GM12864 (cell line): ENCODE measurements around the gene CCDC170.
"Not testable (repeated sequence)": the region's sequence is repeated elsewhere in the genome, so short reads cannot be mapped to it uniquely, and the experiment has no call there.

Experiments
- DNase-seq: peaks from one replicate; pipeline ENCODE4 v3.0.0-alpha.2; 2011; ENCODE audit warnings: low read depth
- H3K4me3 ChIP-seq: 2 replicates; pipeline ENCODE4 v1.5.1; 2011; ENCODE audit warnings: mild to moderate bottlenecking, low read depth, low read length, control low read depth
- TF ChIP-seq, protein P1 (sequence below): IDR thresholded peaks from 2 replicates; pipeline ENCODE4 v1.5.1; 2011; ENCODE audit warnings: low read depth, mild to moderate bottlenecking, moderate library complexity, low read length, control low read depth, inconsistent platforms; ENCODE audit errors: missing control alignments

CCDC170 gene

DNA sequence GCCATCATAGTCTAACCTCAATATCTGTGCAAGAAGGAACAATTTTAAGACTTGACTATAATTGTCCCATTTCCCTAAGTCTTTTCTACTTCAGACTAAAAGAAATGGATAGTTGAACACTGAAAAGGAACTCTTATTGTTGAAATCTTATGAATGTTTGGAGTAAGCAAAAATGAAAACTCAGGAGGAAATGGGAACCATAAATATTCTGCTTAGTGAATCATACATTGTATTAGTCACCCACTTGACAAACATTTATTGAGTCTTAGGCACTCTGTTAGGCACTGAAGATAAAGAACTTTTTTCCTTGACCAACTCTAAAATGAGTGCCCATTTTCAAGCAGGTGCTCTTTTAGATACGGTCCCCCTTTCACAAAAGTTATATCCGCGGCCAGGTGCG lies 8.7 kb downstream of the CCDC170 start:
- DNase-seq = no peak
- TF ChIP-seq, protein P1, sequence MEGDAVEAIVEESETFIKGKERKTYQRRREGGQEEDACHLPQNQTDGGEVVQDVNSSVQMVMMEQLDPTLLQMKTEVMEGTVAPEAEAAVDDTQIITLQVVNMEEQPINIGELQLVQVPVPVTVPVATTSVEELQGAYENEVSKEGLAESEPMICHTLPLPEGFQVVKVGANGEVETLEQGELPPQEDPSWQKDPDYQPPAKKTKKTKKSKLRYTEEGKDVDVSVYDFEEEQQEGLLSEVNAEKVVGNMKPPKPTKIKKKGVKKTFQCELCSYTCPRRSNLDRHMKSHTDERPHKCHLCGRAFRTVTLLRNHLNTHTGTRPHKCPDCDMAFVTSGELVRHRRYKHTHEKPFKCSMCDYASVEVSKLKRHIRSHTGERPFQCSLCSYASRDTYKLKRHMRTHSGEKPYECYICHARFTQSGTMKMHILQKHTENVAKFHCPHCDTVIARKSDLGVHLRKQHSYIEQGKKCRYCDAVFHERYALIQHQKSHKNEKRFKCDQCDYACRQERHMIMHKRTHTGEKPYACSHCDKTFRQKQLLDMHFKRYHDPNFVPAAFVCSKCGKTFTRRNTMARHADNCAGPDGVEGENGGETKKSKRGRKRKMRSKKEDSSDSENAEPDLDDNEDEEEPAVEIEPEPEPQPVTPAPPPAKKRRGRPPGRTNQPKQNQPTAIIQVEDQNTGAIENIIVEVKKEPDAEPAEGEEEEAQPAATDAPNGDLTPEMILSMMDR = no peak
- no peak overlapping the region for H3K4me3 ChIP-seq

- TF ChIP-seq, protein P1 = no peak
- H3K4me3 ChIP-seq = no peak overlapping the region
- DNase-seq = no peak
These were observed 12.9 kb downstream of the CCDC170 start for GRCh38 chr6:151506761-151507160.

DNA sequence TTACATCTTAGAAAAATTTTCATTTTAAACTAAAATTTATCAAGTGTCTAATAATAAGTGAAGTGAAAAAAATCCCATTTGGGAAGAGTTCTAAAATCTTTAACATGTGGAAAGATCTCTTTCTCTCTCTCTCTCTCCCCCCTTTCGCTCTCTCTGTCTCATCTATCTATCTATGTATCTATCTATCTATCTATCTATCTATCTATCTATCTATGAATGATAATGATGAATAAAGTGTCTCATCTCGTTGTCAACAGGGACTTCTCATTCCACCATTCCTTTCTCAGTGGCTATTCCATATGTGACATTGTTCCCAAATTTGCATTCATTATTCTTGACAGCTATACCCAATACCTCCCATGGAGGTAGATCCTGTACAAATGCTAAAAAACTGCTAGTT lies 15.2 kb downstream of the CCDC170 start:
- no peak for DNase-seq
- TF ChIP-seq, protein P1 = no peak
- no peak overlapping the region for H3K4me3 ChIP-seq

DNA sequence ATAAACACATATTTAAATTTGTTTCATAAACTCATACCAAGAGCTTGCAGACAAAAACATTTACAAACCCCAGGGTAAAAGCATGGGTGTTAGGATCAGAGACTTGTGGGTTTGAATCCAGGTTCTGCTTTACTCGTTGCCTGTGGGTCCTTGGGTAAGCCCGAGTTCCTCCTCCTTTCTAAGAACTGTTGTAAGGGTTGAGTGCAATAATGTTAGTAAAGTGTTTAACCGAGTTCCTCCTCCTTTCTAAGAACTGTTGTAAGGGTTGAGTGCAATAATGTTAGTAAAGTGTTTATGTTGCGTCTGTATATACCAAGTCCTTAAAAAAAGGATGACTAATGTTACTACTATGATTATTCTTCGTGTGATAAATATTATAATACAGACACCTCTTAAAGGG lies 18.7 kb downstream of the CCDC170 start:
- no peak for DNase-seq
- H3K4me3 ChIP-seq = no peak overlapping the region
- TF ChIP-seq, protein P1 = no peak

DNA sequence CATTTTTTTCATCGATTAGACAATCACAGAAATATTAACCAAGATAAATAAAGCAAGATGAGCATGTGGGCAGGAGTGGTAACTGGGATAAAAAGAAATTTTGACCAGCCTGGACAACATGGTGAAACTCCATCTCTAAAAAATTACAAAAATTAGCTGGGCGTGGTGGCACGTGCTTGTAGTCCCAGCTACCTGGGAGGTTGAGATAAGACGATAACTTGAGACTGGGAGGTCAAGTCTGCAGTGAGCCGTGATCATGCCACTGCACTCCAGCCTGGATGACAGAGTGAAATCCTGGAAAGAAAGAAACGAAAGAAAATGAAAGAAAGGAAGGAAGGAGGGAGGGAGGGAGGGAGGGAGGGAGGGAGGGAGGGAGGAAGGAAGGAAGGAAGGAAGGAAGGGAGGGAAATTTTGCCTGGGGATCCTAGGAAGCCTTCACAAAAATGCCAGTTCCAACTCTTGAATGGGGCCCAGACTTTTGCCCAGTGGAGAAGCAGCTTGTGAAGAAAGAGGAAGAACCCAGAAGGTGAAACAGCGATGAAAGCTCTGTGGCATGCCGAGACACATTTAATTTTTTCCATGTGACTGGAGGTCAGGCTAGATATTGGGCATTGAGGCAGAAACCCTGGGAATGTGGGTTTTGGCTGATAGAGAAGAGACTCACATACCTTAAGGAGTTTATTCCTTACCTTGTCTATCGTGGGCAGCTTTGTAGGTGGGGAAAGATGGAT lies 20.3 kb downstream of the CCDC170 start:
- no peak for DNase-seq
- no peak overlapping the region for H3K4me3 ChIP-seq
- TF ChIP-seq, protein P1 = no peak

DNA sequence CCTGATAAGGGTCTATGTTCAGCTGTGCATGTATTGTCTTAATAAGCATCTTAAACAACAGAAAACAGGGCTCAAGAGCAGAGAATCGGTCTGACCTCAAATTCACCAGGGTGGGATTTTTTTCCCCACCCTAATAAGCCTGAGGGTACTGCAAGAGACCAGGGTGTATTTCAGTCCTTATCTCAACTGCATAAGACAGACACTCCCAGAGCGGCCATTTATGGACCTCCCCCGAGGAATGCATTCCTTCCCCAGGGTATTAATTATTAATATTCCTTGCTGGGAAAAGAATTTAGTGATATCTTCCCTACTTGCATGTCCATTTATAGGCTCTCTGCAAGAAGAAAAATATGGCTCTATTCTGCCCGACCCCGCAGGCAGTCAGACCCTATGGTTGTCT lies 25.2 kb downstream of the CCDC170 start:
- H3K4me3 ChIP-seq, DNase-seq: not testable (repeated sequence)

- no peak for DNase-seq
- TF ChIP-seq, protein P1 = no peak
- no peak overlapping the region for H3K4me3 ChIP-seq
These were observed 29.2 kb downstream of the CCDC170 start for GRCh38 chr6:151523034-151523433.

GRCh38 chr6:151524059-151524458 lies 30.2 kb downstream of the CCDC170 start:
- no peak for DNase-seq
- H3K4me3 ChIP-seq = no peak overlapping the region
- TF ChIP-seq, protein P1 = no peak
